PFSK-1 (cell line): Measurements from ENCODE around the gene ZNF763.

Experiments
- POLR2AphosphoS5 ChIP-seq: IDR thresholded peaks from 2 replicates; pipeline ENCODE4 v1.6.1; 2012; ENCODE audit warnings: low read depth, mild to moderate bottlenecking, control low read depth, low read length, moderate library complexity
- REST ChIP-seq, 2 experiments: IDR thresholded peaks; 2 replicates each; pipeline versions ENCODE4 v1.6.1 to v1.8.0; 2011 to 2012; ENCODE audit warnings: low read depth in 2 of 2, low read length in 2 of 2, control low read depth in 1 of 2, inconsistent platforms in 1 of 2, mild to moderate bottlenecking in 1 of 2, moderate library complexity in 1 of 2; ENCODE audit not compliant: insufficient read depth in 1 of 2

GRCh38 chr19:11944656-11945055 lies 20.2 kb upstream of the ZNF763 start:
- TF ChIP-seq REST (IDR thresholded peaks at IDR 0.05; ENCODE audit: insufficient read depth in 1 of 2, low read depth in 2 of 2, low read length in 2 of 2) = no peak
- no peak for TF ChIP-seq POLR2AphosphoS5
